IPS-NIHi7 (cell line): ENCODE data around the gene DTX1.
"Not testable (repeated sequence)": the region's sequence is repeated elsewhere in the genome, so short reads cannot be mapped to it uniquely, and the experiment has no call there.

Experiments used
- DNase-seq: peaks from one replicate; pipeline ENCODE4 v3.0.0; 2012; ENCODE audit warnings: mixed read lengths; ENCODE audit errors: extremely low spot score

Gene DTX1

GRCh38 chr12:113114447-113115178 lies 58.1 kb downstream of the DTX1 start:
- DNase-seq, result no peak

- no peak for DNase-seq
These were observed 59.1 kb downstream of the DTX1 start for GRCh38 chr12:113115455-113116126.

DNA sequence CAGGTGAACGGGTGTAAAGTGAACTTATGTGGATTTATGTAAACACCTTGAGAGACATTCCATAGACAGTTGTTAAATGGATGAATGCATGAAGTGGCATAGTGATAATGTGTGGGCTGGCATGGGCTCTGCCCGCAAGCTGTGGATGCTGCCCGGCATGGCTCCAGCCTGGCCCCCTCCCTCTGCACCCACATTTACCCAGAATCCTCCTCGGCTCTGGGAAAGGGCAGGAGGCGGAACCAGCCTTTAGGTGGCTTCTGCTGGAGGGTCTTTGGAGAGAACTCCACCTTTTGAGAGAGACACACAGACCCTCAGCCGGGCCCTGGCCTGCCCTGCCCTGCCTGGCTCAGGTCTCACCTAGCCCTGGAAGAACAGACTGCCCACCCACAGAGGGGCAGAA lies 60.3 kb downstream of the DTX1 start:
- DNase-seq, result no peak

DNA sequence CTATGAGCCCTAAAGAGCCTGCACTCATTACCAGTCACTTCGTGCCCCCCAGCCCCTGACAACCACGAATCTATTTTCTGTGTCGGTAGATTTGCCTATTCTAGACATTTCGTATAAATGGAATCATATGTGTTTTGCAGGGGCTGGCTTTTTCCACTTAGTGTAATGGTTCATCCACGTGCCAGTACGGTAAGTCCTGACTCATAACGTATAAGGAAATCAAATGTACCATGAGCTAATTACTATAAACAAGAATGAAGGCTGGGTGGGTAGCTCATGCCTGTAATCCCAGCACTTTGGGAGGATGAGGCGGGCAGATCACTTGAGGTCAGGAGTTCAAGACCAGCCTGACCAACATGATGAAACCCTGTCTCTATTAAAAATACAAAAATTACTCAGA lies 61.2 kb downstream of the DTX1 start:
- not testable (repeated sequence) for DNase-seq

DNA sequence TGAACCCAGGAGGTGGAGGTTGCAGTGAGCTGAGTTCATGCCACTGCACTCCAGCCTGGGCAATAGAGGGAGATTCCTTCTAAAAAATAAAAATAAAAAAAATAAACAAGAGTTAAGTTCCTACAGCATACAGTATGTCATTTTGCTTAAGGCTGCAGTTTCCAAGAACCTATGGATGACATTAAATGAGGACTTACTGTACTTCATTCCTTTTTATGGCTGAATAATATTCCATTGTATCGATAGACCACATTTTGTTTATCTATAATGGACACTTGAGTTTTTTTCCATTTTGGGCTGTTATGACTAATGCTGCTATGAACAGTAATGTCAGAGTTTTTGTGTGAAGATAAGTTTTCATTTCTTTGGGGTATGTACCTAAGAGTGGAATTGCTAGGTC lies 61.6 kb downstream of the DTX1 start:
- DNase-seq, result no peak

DNA sequence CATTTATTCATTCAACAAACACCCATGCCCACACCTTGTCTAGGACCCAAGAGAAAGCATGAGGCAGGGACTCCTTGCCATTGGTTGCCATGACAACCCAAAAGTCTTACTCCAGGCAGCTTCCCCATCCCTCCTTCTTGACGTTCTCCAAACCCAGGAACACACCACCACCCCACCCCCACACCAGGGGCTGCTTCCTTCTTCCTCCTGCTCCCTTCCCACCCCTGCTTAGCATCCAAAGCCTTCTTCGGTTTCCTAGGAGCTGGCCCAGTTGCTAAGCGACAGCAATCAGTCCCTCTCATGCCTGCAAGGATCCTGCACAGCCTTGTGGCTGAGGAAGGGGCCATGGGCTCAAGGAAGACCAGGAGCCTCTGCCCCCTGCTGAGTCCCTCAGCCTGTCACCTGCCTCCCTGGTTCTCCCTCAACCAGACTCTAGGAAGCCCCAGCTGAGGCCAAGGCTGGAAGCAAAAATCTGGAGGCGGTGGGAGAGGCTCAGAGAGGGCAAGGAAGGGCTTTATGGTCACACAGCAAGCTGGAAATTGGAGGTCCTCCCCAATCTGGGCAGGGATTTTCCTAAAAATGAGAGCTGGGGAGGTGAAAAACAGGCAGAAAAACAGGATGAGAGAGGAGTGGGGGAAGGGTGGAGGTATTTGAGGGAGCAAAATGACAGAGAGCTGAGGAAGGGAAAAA lies 63.6 kb downstream of the DTX1 start:
- no peak for DNase-seq

- DNase-seq, result no peak
These were observed 64.3 kb downstream of the DTX1 start for GRCh38 chr12:113120670-113121370.

- DNase-seq, result no peak
These were observed 71.3 kb downstream of the DTX1 start for GRCh38 chr12:113127791-113128199.

GRCh38 chr12:113128802-113129663 lies 72.5 kb downstream of the DTX1 start:
- no peak for DNase-seq

DNA sequence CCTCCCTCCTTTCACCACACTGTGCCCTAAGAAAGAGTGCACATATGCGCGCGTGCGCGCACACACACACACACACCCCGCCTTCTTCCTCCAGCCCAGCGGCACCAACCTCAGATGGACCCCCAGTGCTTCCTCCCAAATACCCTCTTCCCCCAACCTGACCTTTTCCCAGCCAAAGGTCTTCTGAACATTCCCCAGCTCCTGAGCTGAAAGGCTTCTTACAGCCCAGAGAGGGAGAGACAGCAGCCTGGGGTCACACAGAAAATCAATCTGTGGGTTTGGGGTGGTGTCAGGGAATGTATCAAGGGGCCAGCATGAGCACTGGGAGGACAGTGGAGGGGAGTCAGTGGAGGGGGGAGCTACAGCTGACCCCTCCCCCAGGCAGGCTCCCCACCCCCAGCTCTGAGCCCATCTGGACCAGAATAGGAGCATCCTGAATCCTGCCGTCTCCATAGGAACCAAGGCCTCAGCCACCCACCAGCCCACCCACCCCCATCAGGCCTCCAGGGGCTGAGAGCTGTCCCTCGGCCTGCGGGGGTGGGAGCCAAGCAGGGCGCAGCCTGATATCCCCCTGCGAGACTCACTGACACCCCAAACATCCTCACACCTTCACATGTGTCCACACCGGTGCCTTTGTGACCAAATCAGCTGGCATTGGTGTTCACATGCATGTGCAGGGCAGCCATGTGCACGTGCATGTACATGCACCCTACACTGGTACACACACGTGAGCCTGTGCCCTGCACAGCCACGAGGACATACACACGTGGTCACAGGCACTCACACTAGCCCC lies 73.3 kb downstream of the DTX1 start:
- no peak for DNase-seq

DNA sequence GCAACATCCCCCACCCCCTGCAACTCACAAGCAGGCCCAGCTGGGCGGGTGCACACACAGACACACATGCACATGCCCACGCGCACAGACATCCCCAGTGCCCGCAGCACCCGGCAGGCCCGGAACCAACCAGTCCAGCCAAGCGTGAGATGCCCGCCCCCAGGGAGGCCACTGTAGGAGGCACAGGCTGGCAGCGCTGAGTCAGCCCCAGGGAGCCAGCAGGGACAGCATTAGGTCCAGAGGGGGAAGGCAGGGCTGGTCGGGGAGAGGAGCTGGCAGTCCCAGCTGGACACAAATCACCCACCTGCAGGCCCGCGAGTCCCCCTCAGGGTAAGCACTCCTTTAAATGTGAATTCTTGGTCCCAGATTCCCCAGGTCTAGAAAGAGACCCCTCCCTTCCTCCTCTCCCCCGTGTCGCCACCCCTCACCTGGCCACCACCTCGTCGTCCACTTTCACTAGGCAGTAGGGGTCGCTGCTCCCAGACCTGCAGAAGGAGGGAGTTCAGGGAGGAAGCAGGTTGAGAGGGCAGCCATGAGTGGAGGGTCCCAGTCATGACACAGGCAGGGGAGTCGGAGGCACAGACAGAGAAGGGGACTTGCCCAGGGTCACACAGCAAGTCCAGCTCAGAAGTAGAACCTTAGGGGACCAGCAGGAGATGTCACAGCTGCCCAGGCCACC lies 74.1 kb downstream of the DTX1 start:
- DNase-seq, result peak; percentile 85

DNA sequence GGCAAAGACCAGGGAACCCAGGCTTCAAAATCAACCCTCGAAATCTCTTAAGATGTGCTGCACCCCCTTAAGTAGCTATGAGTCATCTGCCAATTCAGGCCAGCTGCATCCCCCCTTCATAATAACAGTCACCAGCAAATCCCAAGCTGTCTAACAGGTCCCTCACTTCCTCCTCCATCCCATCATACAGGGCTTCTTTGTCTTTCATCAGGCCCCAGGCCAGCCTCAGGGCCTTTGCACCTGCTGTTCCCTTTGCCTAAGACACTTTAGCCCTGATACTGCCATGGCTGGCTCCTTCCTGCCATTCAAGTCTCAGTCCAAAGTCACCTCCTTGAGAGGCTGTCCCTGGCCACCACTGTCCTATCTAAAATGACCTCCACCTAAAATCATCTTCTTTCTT lies 75.0 kb downstream of the DTX1 start:
- no peak for DNase-seq

- no peak for DNase-seq
These were observed 76.5 kb downstream of the DTX1 start for GRCh38 chr12:113133036-113133435.

GRCh38 chr12:113133666-113134065 lies 77.1 kb downstream of the DTX1 start:
- no peak for DNase-seq

- no peak for DNase-seq
These were observed 77.5 kb downstream of the DTX1 start for GRCh38 chr12:113134071-113134470.

GRCh38 chr12:113134521-113134951 lies 78.0 kb downstream of the DTX1 start:
- no peak for DNase-seq

DNA sequence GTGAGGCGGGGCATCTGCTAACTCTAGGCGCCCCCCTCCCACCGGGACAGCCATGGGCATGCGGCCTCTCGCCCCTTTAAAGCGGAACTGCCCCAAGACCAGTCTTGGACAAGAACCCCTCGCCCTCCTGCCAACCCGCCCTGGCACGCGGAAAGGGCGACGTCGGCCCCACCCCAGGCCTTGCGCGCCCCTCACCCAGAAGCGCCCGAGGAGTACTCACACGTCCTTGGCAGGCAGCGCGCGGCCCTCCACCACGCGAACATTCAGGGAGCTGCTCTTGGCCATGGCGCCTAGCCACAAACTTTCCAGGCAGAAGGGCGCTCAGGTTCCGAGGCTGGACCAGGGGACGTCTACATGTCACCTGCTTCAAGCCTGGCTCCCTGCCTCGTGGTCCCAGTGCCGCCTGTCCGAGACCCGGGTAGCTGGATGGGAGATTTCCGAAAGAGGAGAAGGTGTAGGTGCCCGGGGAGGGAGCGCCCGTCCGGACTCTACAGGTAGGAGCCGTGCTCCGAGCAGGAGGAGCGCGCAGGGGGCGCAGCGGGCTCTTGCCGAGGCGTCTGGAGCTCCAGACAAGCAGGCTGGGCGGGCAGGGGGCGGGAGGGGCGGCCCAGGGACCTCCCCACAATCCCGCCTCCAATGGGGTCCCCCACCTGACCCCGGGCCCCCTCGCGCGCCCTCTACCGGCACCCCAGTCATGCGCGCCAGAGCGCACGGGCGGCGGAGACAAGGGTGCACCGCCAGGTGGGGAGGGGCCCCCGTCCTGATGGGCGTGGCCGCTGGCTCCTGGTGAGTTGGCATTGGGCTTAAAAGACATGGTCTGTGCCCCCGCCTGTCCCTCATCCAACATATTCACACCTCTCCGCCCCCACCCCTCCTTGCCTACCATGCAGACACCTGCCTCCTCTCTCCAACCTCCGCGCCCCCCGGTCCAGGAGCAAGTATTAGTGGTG lies 78.9 kb downstream of the DTX1 start, which contains the start of gene RASAL1:
RASAL1 (minus strand) TSS at position 584 of the 950 bp plus-strand sequence; CDS start at position 285, 299 bp downstream.
- peak; percentile 96 for DNase-seq
